ENCODE data around the gene FBXO45. TPM values are rescaled to one million over a fixed set of nuclear protein-coding genes. Genes with fewer than 3 reads are reported as not detected.
"Not testable (repeated sequence)": the region's sequence is repeated elsewhere in the genome, so short reads cannot be mapped to it uniquely, and the experiment has no call there.

The FBXO45 gene
- total and polyA plus RNA-seq, 11 donors: 2.1 to 10.8 (median 6.6) TPM

GRCh38 chr3:196634829-196635228 lies 66.4 kb downstream of the FBXO45 start:
- TF ChIP-seq CTCF (IDR thresholded peaks at IDR 0.05) (no peak), POLR2A (IDR thresholded peaks at IDR 0.05) (no peak)
- 79 to 88% (median 81%) methylated on average over 6 to 7 of the region's 7 CpGs for WGBS, 4 donors

GRCh38 chr3:196636369-196637349 lies 68.2 kb downstream of the FBXO45 start:
- Histone ChIP-seq H3K4me1 (peaks cover 0 to 63% (median 14%) of the 10 kb centered on the region in 12 donors), H3K27ac (peak overlapping the region in 1 of 12 donors; percentile 73), H3K9me3 (no peaks in the 10 kb centered on the region), H3K27me3 (peaks cover 0 to 27% (median 0%) of the 10 kb centered on the region in 9 donors), H3K4me3 (peak overlapping the region in 1 of 12 donors; percentile 4), H3K36me3 (no peaks in the 10 kb centered on the region)
- DNase-seq (peak in 1 of 5 donors; percentile 57), ATAC-seq (no peak)
- WGBS, 4 donors: 78 to 90% (median 81%) methylated on average over 15 to 20 of the region's 20 CpGs
- intact Hi-C loops (cut with DNase I): loop anchor here in 1 of 10 donors (10.0 kb wide), 1 partner anchor 48 kb away; no protein-coding TSS in a partner anchor
- TF ChIP-seq POLR2A (IDR thresholded peaks at IDR 0.05) (no peak), CTCF (IDR thresholded peaks at IDR 0.05) (no peak)

More at GRCh38 chr3:196634829-196635228, 66.4 kb downstream of the FBXO45 start:
- no peaks in the 10 kb centered on the region for H3K9me3 ChIP-seq
- peaks cover 0 to 13% (median 0%) of the 10 kb centered on the region in 9 donors for H3K27me3 ChIP-seq
- H3K27ac ChIP-seq: peak overlapping the region in 2 of 12 donors; percentile 34 to 66
- DNase-seq (no peak), ATAC-seq (no peak)
- H3K4me3 ChIP-seq: no peak overlapping the region
- intact Hi-C loops (cut with DNase I): loop anchor here in 2 of 10 donors (5.0 to 10.0 kb wide), 2 partner anchors 37 to 50 kb away; no protein-coding TSS in a partner anchor
- peaks cover 0 to 78% (median 17%) of the 10 kb centered on the region in 12 donors for H3K4me1 ChIP-seq
- no peaks in the 10 kb centered on the region for H3K36me3 ChIP-seq

GRCh38 chr3:196637941-196638340 lies 69.5 kb downstream of the FBXO45 start:
- WGBS, 4 donors: 89 to 94% (median 92%) methylated on average over 4 of the region's 4 CpGs

More at GRCh38 chr3:196637941-196638340, 69.5 kb downstream of the FBXO45 start:
- DNase-seq, H3K27ac ChIP-seq, ATAC-seq, H3K9me3 ChIP-seq, H3K36me3 ChIP-seq: not testable (repeated sequence)
- H3K4me3 ChIP-seq: peak overlapping the region in 1 of 12 donors; percentile 89
- H3K4me1 ChIP-seq: peaks cover 0 to 69% (median 10%) of the 10 kb centered on the region in 12 donors
- intact Hi-C loops (cut with DNase I): loop anchor here in 1 of 10 donors (10.0 kb wide), 1 partner anchor 47 kb away; no protein-coding TSS in a partner anchor
- peaks cover 0 to 29% (median 0%) of the 10 kb centered on the region in 9 donors for H3K27me3 ChIP-seq

Other genes with a start within 250 kb of the FBXO45 start
- 10 to 100 TPM in 1 of 9 donors, 1 to 10 TPM in 1, under 1 TPM in 3, not detected in 4; 0.38 to 23.5 (median 0.85) TPM for gene TM4SF19, start 230.3 kb upstream of the FBXO45 start, total RNA-seq
- gene TM4SF19, start 230.3 kb upstream of the FBXO45 start, polyA plus RNA-seq: not detected
- gene UBXN7, start 136.2 kb upstream of the FBXO45 start, total RNA-seq: 10 to 100 TPM; 10.3 to 50.2 (median 29.5) TPM
- gene UBXN7, start 136.2 kb upstream of the FBXO45 start, polyA plus RNA-seq: 10 to 100 TPM in 1 of 2 donors, 1 to 10 TPM in 1; 6.9 to 10.3 TPM
- gene RNF168, start 64.9 kb upstream of the FBXO45 start, total RNA-seq: 10 to 100 TPM; 15.0 to 31.8 (median 21.1) TPM
- 10 to 100 TPM in 1 of 2 donors, 1 to 10 TPM in 1; 8.4 to 13.4 TPM for gene RNF168, start 64.9 kb upstream of the FBXO45 start, polyA plus RNA-seq
- 100 to 1,000 TPM in 2 of 9 donors, 10 to 100 TPM in 7; 14.5 to 130 (median 50.0) TPM for gene SMCO1, start 53.3 kb upstream of the FBXO45 start, total RNA-seq
- 100 to 1,000 TPM in 1 of 2 donors, 1 to 10 TPM in 1; 2.6 to 105 TPM for gene SMCO1, start 53.3 kb upstream of the FBXO45 start, polyA plus RNA-seq
- gene WDR53, start 106 bp upstream of the FBXO45 start, total RNA-seq: 10 to 100 TPM in 2 of 9 donors, 1 to 10 TPM in 7; 4.2 to 15.5 (median 8.4) TPM
- 1 to 10 TPM; 7.3 to 9.7 TPM for gene WDR53, start 106 bp upstream of the FBXO45 start, polyA plus RNA-seq
- gene NRROS, start 71.0 kb downstream of the FBXO45 start, total RNA-seq: 10 to 100 TPM in 1 of 9 donors, 1 to 10 TPM in 8; 2.1 to 23.8 (median 3.4) TPM
- 1 to 10 TPM; 1.4 to 2.6 TPM for gene NRROS, start 71.0 kb downstream of the FBXO45 start, polyA plus RNA-seq
- gene CEP19, start 143.6 kb downstream of the FBXO45 start, total RNA-seq: 1 to 10 TPM in 7 of 9 donors, under 1 TPM in 2; 0.81 to 2.8 (median 1.4) TPM
- gene CEP19, start 143.6 kb downstream of the FBXO45 start, polyA plus RNA-seq: 1 to 10 TPM in 1 of 2 donors, under 1 TPM in 1; 0.57 to 1.0 TPM
- 10 to 100 TPM; 16.6 to 21.2 (median 18.8) TPM for gene PIGX, start 143.7 kb downstream of the FBXO45 start, total RNA-seq
- 10 to 100 TPM in 1 of 2 donors, 1 to 10 TPM in 1; 8.3 to 10.7 TPM for gene PIGX, start 143.7 kb downstream of the FBXO45 start, polyA plus RNA-seq
- 10 to 100 TPM; 39.2 to 67.8 (median 52.9) TPM for gene PAK2, start 171.2 kb downstream of the FBXO45 start, total RNA-seq
- gene PAK2, start 171.2 kb downstream of the FBXO45 start, polyA plus RNA-seq: 10 to 100 TPM; 17.0 to 30.3 TPM

Data from heart left ventricle (tissue), 16 donors.